Kidney capillary endothelial cell (primary cell): Measurements from ENCODE around the gene ALG12.
"Not testable (repeated sequence)": the region's sequence is repeated elsewhere in the genome, so short reads cannot be mapped to it uniquely, and the experiment has no call there.

Experiments used
- DNase-seq: peaks from one replicate; pipeline ENCODE4 v3.0.0-alpha.2; 2018; ENCODE audit warnings: low spot score

ALG12 gene

GRCh38 chr22:49945042-49945794 lies 27.0 kb upstream of the ALG12 start:
- not testable (repeated sequence) for DNase-seq

- DNase-seq = no peak
Observed at GRCh38 chr22:49944399-49944891, 26.2 kb upstream of the ALG12 start.

GRCh38 chr22:49943771-49944398 lies 25.6 kb upstream of the ALG12 start:
- no peak for DNase-seq

- no peak for DNase-seq
Observed at GRCh38 chr22:49943405-49943765, 25.1 kb upstream of the ALG12 start.

- DNase-seq = no peak
Observed at GRCh38 chr22:49942565-49943404, 24.5 kb upstream of the ALG12 start.

- no peak for DNase-seq
Observed at GRCh38 chr22:49941507-49942316, 23.5 kb upstream of the ALG12 start.

- no peak for DNase-seq
Observed at GRCh38 chr22:49938565-49939136, 20.4 kb upstream of the ALG12 start.

GRCh38 chr22:49937758-49938564 lies 19.7 kb upstream of the ALG12 start:
- peak; percentile 91 for DNase-seq

GRCh38 chr22:49936973-49937757 lies 18.9 kb upstream of the ALG12 start:
- peak; percentile 67 for DNase-seq

GRCh38 chr22:49936018-49936972 lies 18.1 kb upstream of the ALG12 start:
- peak; percentile 97 for DNase-seq

- no peak for DNase-seq
Observed at GRCh38 chr22:49935561-49935960, 17.3 kb upstream of the ALG12 start.

- DNase-seq = peak; percentile 63
Observed at GRCh38 chr22:49934891-49935557, 16.8 kb upstream of the ALG12 start.

GRCh38 chr22:49934160-49934890 lies 16.1 kb upstream of the ALG12 start:
- peak; percentile 45 for DNase-seq

- no peak for DNase-seq
Observed at GRCh38 chr22:49933236-49934159, 15.3 kb upstream of the ALG12 start.

- DNase-seq = peak; percentile 96
Observed at GRCh38 chr22:49930596-49931412, 12.6 kb upstream of the ALG12 start.
